Ishikawa (cell line): ENCODE results near the gene FMNL2.

Experiments
- CEBPB ChIP-seq: IDR thresholded peaks from 2 replicates; pipeline ENCODE4 v1.6.1; 2012
- EGR1 ChIP-seq: IDR thresholded peaks from 2 replicates; pipeline ENCODE4 v1.6.1; 2012
- EP300 ChIP-seq: IDR thresholded peaks from 2 replicates; pipeline ENCODE4 v1.6.1; 2012; ENCODE audit warnings: borderline replicate concordance
- FOXM1 ChIP-seq: IDR thresholded peaks from 2 replicates; pipeline ENCODE4 v1.6.1; 2012; ENCODE audit warnings: low read depth, borderline replicate concordance
- MAX ChIP-seq: IDR thresholded peaks from 2 replicates; pipeline ENCODE4 v1.6.1; 2012
- NFIC ChIP-seq: IDR thresholded peaks from 2 replicates; pipeline ENCODE4 v1.6.1; 2012
- RAD21 ChIP-seq: IDR thresholded peaks from 2 replicates; pipeline ENCODE4 v1.6.1; 2012; ENCODE audit warnings: low read depth
- TAF1 ChIP-seq: IDR thresholded peaks from 2 replicates; pipeline ENCODE4 v1.6.1; 2012; ENCODE audit warnings: low read depth, mild to moderate bottlenecking
- YY1 ChIP-seq: IDR thresholded peaks from 2 replicates; pipeline ENCODE4 v1.6.1; 2012; ENCODE audit warnings: low read depth
- ZBTB7A ChIP-seq: IDR thresholded peaks from 2 replicates; pipeline ENCODE4 v1.6.1; 2012; ENCODE audit warnings: low read depth
- TF ChIP-seq, protein P1 (sequence below): IDR thresholded peaks from 2 replicates; pipeline ENCODE4 v1.6.1; 2012; ENCODE audit warnings: low read depth, mild to moderate bottlenecking
- TF ChIP-seq, protein P2 (sequence below): IDR thresholded peaks from 2 replicates; pipeline ENCODE4 v1.6.1; 2012

GRCh38 chr2:152480821-152481399 lies 145.9 kb downstream of the FMNL2 start:
- TF ChIP-seq EGR1 (no peak), TAF1 (no peak), EP300 (no peak), ZBTB7A (no peak), YY1 (no peak), FOXM1 (no peak), MAX (no peak), RAD21 (no peak), NFIC (no peak), CEBPB (no peak)
- TF ChIP-seq, protein P1, sequence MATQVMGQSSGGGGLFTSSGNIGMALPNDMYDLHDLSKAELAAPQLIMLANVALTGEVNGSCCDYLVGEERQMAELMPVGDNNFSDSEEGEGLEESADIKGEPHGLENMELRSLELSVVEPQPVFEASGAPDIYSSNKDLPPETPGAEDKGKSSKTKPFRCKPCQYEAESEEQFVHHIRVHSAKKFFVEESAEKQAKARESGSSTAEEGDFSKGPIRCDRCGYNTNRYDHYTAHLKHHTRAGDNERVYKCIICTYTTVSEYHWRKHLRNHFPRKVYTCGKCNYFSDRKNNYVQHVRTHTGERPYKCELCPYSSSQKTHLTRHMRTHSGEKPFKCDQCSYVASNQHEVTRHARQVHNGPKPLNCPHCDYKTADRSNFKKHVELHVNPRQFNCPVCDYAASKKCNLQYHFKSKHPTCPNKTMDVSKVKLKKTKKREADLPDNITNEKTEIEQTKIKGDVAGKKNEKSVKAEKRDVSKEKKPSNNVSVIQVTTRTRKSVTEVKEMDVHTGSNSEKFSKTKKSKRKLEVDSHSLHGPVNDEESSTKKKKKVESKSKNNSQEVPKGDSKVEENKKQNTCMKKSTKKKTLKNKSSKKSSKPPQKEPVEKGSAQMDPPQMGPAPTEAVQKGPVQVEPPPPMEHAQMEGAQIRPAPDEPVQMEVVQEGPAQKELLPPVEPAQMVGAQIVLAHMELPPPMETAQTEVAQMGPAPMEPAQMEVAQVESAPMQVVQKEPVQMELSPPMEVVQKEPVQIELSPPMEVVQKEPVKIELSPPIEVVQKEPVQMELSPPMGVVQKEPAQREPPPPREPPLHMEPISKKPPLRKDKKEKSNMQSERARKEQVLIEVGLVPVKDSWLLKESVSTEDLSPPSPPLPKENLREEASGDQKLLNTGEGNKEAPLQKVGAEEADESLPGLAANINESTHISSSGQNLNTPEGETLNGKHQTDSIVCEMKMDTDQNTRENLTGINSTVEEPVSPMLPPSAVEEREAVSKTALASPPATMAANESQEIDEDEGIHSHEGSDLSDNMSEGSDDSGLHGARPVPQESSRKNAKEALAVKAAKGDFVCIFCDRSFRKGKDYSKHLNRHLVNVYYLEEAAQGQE, result no peak
- TF ChIP-seq, protein P2, sequence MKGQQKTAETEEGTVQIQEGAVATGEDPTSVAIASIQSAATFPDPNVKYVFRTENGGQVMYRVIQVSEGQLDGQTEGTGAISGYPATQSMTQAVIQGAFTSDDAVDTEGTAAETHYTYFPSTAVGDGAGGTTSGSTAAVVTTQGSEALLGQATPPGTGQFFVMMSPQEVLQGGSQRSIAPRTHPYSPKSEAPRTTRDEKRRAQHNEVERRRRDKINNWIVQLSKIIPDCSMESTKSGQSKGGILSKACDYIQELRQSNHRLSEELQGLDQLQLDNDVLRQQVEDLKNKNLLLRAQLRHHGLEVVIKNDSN, result no peak
